SK-N-SH (cell line): Measurements from ENCODE around the gene FOXG1. TPM values are rescaled to one million over a fixed set of nuclear protein-coding genes. Genes with fewer than 3 reads are reported as not detected.

Experiments
- CTCF ChIA-PET: fragments of 300-600, 350-600 bp; formaldehyde crosslinking; extraction: SDS; loops from one replicate; lab custom pipeline; 2021; lab: Yijun Ruan, JAX
- POLR2A ChIA-PET: fragments of 350-600 bp; sonication (Branson Sonifier 250); formaldehyde crosslinking; extraction: SDS; loops from one replicate; lab custom pipeline; 2020; ENCODE audit warnings: antibody characterized with exemption, inconsistent platforms; lab: Yijun Ruan, JAX
- DNase-seq: peaks from one replicate; pipeline ENCODE4 v3.0.0; 2012
- H2AFZ ChIP-seq: fragments of 200-600 bp; sonication (generic); 2 replicates; pipeline ENCODE4 v1.8.1; 2016; ENCODE audit warnings: antibody characterized with exemption, mild to moderate bottlenecking, low read depth
- H3F3A ChIP-seq: fragments of 200-600 bp; sonication (generic); replicated peaks from 2 replicates; pipeline ENCODE3; 2016; ENCODE audit warnings: antibody characterized with exemption, mild to moderate bottlenecking; ENCODE audit not compliant: insufficient read depth
- H3K27ac ChIP-seq, 2 experiments: fragments of 200-500 bp in 1 of 2; fragments of 200-600 bp in 1 of 2; sonication (Bioruptor generic) in 1 of 2; sonication (generic), shearing (Covaris generic) in 1 of 2; 2 replicates each; pipeline versions ENCODE4 v1.5.1 to v1.6.1; 2014 to 2016; ENCODE audit warnings: low read depth in 2 of 2, inconsistent platforms in 1 of 2, low read length in 1 of 2, mild to moderate bottlenecking in 1 of 2, mixed read lengths in 1 of 2
- H3K27me3 ChIP-seq: fragments of 200-600 bp; sonication (generic), shearing (Covaris generic); 2 replicates; pipeline ENCODE4 v1.6.1; 2016; ENCODE audit warnings: mixed run types; ENCODE audit not compliant: insufficient read depth
- H3K36me3 ChIP-seq, 2 experiments: fragments of 200-500 bp in 1 of 2; fragments of 200-600 bp in 1 of 2; sonication (Bioruptor generic) in 1 of 2; sonication (generic) in 1 of 2; replicated peaks in 1 of 2; 2 replicates each; pipeline versions ENCODE3 to v1.5.1; 2014 to 2016; ENCODE audit warnings: low read length in 1 of 2, mild to moderate bottlenecking in 1 of 2; ENCODE audit not compliant: insufficient read depth in 2 of 2, control insufficient read depth in 1 of 2
- H3K4me1 ChIP-seq, 2 experiments: fragments of 200-500 bp in 1 of 2; fragments of 200-600 bp in 1 of 2; sonication (Bioruptor generic) in 1 of 2; sonication (generic), shearing (Covaris generic) in 1 of 2; 2 replicates each; pipeline versions ENCODE4 v1.5.1 to v1.6.1; 2014 to 2016; ENCODE audit warnings: low read depth in 1 of 2, low read length in 1 of 2, mixed run types in 1 of 2; ENCODE audit not compliant: insufficient read depth in 2 of 2, control insufficient read depth in 1 of 2
- H3K4me2 ChIP-seq: fragments of 200-600 bp; sonication (generic), shearing (Covaris generic); 2 replicates; pipeline ENCODE4 v1.6.1; 2017; ENCODE audit warnings: mixed run types
- H3K4me3 ChIP-seq, 2 experiments: fragments of 200-500 bp in 1 of 2; fragments of 200-600 bp in 1 of 2; sonication (Bioruptor generic) in 1 of 2; sonication (generic), shearing (Covaris generic) in 1 of 2; 2 replicates each; pipeline versions ENCODE4 v1.5.1 to v1.8.1; 2014 to 2016; ENCODE audit warnings: low read depth in 2 of 2, inconsistent platforms in 1 of 2, low read length in 1 of 2, mild to moderate bottlenecking in 1 of 2, mixed read lengths in 1 of 2, moderate library complexity in 1 of 2
- H3K79me2 ChIP-seq: fragments of 200-600 bp; sonication (generic); 2 replicates; pipeline ENCODE4 v1.8.1; 2017; ENCODE audit warnings: mild to moderate bottlenecking; ENCODE audit not compliant: insufficient read depth
- H3K9ac ChIP-seq: fragments of 200-600 bp; sonication (generic); 2 replicates; pipeline ENCODE4 v1.6.1; 2017; ENCODE audit warnings: mixed run types
- H3K9me2 ChIP-seq: fragments of 200-600 bp; sonication (generic); 2 replicates; pipeline ENCODE4 v1.6.1; 2017; ENCODE audit warnings: mixed run types
- H3K9me3 ChIP-seq: fragments of 200-600 bp; sonication (generic); 2 replicates; pipeline ENCODE4 v1.6.1; 2017; ENCODE audit warnings: mixed run types, mild to moderate bottlenecking, moderate library complexity
- H4K20me1 ChIP-seq: fragments of 200-600 bp; sonication (generic); 2 replicates; pipeline ENCODE4 v1.6.1; 2017; ENCODE audit warnings: mild to moderate bottlenecking, mixed run types; ENCODE audit not compliant: insufficient read depth
- CHD2 ChIP-seq: fragments of 150-350 bp; IDR thresholded peaks from 2 replicates; pipeline ENCODE4 v1.6.1; 2018; ENCODE audit warnings: low read length; ENCODE audit not compliant: partially characterized antibody
- ELF1 ChIP-seq: IDR thresholded peaks from 2 replicates; pipeline ENCODE4 v1.4.0; 2012
- EP300 ChIP-seq, 2 experiments: IDR thresholded peaks; 2 replicates each; pipeline versions ENCODE4 v1.4.0 to v1.6.1; 2012; ENCODE audit warnings: borderline replicate concordance in 1 of 2, low read depth in 1 of 2, low read length in 1 of 2
- EZH2phosphoT487 ChIP-seq: fragments of 200-600 bp; sonication (generic); IDR thresholded peaks from 2 replicates; pipeline ENCODE4 v1.6.1; 2017; ENCODE audit warnings: low read depth, mixed run types, mild to moderate bottlenecking, antibody characterized with exemption, moderate library complexity, borderline replicate concordance
- FOXM1 ChIP-seq: IDR thresholded peaks from 2 replicates; pipeline ENCODE4 v1.4.0; 2012; ENCODE audit warnings: low read depth, mild to moderate bottlenecking
- GABPA ChIP-seq: IDR thresholded peaks from 2 replicates; pipeline ENCODE4 v1.4.0; 2012; ENCODE audit warnings: low read depth, mild to moderate bottlenecking
- GATA2 ChIP-seq: sonication (generic); formaldehyde crosslinking; IDR thresholded peaks from 2 replicates; pipeline ENCODE4 v1.5.0; 2020; ENCODE audit warnings: mild to moderate bottlenecking, missing genetic modification reagents
- IRF3 ChIP-seq: fragments of 150-350 bp; IDR thresholded peaks from 2 replicates; pipeline ENCODE4 v1.6.1; 2016; ENCODE audit warnings: mild to moderate bottlenecking, low read depth, low read length
- JUND ChIP-seq: IDR thresholded peaks from 2 replicates; pipeline ENCODE4 v1.4.0; 2012
- MEF2A ChIP-seq: IDR thresholded peaks from 2 replicates; pipeline ENCODE4 v1.4.0; 2012; ENCODE audit warnings: low read depth, borderline replicate concordance
- MXI1 ChIP-seq: IDR thresholded peaks from 2 replicates; pipeline ENCODE4 v1.6.1; 2012; ENCODE audit warnings: mild to moderate bottlenecking, low read depth, low read length, improper control_type of control experiment
- NRF1 ChIP-seq: IDR thresholded peaks from 2 replicates; pipeline ENCODE4 v1.6.1; 2012; ENCODE audit warnings: low read depth, mild to moderate bottlenecking, low read length
- RXRA ChIP-seq: IDR thresholded peaks from 2 replicates; pipeline ENCODE4 v1.4.0; 2012; ENCODE audit warnings: low read depth, mild to moderate bottlenecking, borderline replicate concordance
- TAF1 ChIP-seq: IDR thresholded peaks from 2 replicates; pipeline ENCODE4 v1.6.1; 2012; ENCODE audit warnings: low read depth, mild to moderate bottlenecking, low read length, moderate library complexity, borderline replicate concordance
- TEAD4 ChIP-seq: IDR thresholded peaks from 2 replicates; pipeline ENCODE4 v1.4.0; 2012; ENCODE audit warnings: mild to moderate bottlenecking, borderline replicate concordance; ENCODE audit not compliant: insufficient read depth
- USF2 ChIP-seq: fragments of 150-350 bp; IDR thresholded peaks from 2 replicates; pipeline ENCODE4 v1.6.1; 2017; ENCODE audit warnings: antibody characterized with exemption, low read length, low read depth, borderline replicate concordance
- YY1 ChIP-seq: IDR thresholded peaks from 2 replicates; pipeline ENCODE4 v1.4.0; 2012; ENCODE audit warnings: low read depth, mild to moderate bottlenecking
- WGBS: methylation state at CpG from one replicate; pipeline ENCODE4 v1.1.6; 2017; ENCODE audit warnings: low lambda C conversion rate; 5-methylcytosine and 5-hydroxymethylcytosine counted together
- polyA plus RNA-seq, 3 experiments: library from polyadenylated mRNA; depleted of rRNA; stranded (reverse); fragments of >200 nt; gene quantifications; 2 replicates each; pipeline ENCODE4 v1.2.3, GENCODE V29; 2012
- TF ChIP-seq, protein P1 (sequence below): fragments of 200-600 bp; sonication (generic); IDR thresholded peaks from 2 replicates; pipeline ENCODE4 v1.6.1; 2017; ENCODE audit warnings: antibody characterized with exemption, mild to moderate bottlenecking, moderate library complexity
- TF ChIP-seq, protein P2 (sequence below): IDR thresholded peaks from 2 replicates; pipeline ENCODE4 v1.6.1; 2012; ENCODE audit warnings: mild to moderate bottlenecking, low read depth, low read length, moderate library complexity

Gene FOXG1
- polyA plus RNA-seq, 1 of the 3 experiments (the other 2 are of a cell fraction), result not detected

DNA sequence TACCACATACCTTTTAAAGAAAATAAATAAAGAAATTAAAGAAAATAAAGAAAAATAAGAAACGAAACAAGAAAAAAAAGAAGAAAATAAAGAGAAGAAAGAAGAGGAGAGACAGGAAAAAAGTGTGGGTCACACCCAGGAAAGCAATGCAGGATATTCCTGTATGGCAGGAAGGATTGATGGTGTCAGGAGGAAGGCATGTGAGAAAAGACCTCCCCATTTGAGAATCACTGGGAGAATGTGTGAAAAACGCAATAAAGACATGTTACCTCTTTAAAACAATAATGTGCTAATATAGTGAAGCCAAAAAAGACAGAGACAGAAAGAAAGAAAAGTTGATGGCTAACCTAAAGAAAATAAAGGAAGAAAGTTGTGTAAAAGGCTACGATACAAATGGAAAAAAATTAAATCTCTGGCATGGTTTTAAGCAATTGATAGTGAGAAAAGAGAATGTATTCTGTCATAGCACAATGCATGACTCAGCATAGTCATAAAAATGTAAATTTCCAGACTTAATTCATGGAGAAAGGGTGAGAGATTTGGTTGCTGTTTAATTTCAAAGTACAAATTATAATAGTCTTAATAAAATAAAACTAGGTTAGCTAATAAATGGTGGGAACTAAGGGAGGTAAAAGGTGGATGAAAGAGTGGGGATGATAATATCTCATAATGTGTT is 24.3 kb upstream of the FOXG1 start:
- Histone ChIP-seq H3K4me2 (no peak overlapping the region), H3K27me3 (no peaks in the 10 kb centered on the region; the same call in 1 of the 2 replicates), H3K79me2 (no peaks in the 10 kb centered on the region), H3K4me3 (no peak overlapping the region), H3K9me2 (no peaks in the 10 kb centered on the region), H3K27ac (no peak overlapping the region), H3K9ac (no peak overlapping the region), H3F3A (no peaks in the 10 kb centered on the region), H4K20me1 (no peaks in the 10 kb centered on the region), H3K9me3 (no peaks in the 10 kb centered on the region), H3K4me1 (no peaks in the 10 kb centered on the region), H3K36me3 (no peaks in the 10 kb centered on the region), H2AFZ (no peak overlapping the region)
- POLR2A ChIA-PET, result no interaction called here
- no peak for TF ChIP-seq ELF1
- 6% methylated on average over 3 of the region's 3 CpGs for WGBS
- CTCF ChIA-PET, result no interaction called here
- no peak for DNase-seq

DNA sequence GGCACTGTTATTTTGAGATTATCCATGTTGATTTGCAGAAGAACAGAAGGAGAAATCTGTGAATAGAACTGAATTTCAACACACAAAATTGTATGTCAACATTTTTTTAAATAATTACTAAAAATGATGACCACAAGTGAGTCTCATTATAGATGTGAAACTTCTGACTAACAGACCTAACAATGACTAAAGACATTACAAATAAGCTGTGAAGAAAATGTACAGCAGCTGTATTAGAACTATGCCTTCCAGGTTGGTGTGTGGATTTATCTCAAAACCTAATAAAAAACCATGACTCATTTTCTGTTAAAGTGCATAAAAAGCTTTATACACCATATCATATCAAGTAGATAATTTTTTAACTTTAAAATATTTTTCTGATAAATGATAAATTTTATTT is 22.5 kb upstream of the FOXG1 start:
- Histone ChIP-seq H3K4me1 (no peaks in the 10 kb centered on the region), H3K9me3 (no peaks in the 10 kb centered on the region), H3F3A (no peaks in the 10 kb centered on the region), H3K9me2 (no peaks in the 10 kb centered on the region), H3K4me3 (no peak overlapping the region), H3K36me3 (no peaks in the 10 kb centered on the region), H3K4me2 (no peak overlapping the region), H3K79me2 (no peaks in the 10 kb centered on the region), H3K27me3 (no peaks in the 10 kb centered on the region; the same call in 1 of the 2 replicates), H4K20me1 (no peaks in the 10 kb centered on the region), H3K27ac (no peak overlapping the region), H2AFZ (no peak overlapping the region), H3K9ac (no peak overlapping the region)
- ChIA-PET CTCF (interaction anchor here (1.0 to 2.8 kb wide), 2 partner anchors 10 to 12 kb away, joined by 3 to 7 read pairs; no protein-coding TSS in a partner anchor), POLR2A (no interaction called here)
- no peak for DNase-seq
- TF ChIP-seq FOXM1, result no peak
- TF ChIP-seq, protein P1, sequence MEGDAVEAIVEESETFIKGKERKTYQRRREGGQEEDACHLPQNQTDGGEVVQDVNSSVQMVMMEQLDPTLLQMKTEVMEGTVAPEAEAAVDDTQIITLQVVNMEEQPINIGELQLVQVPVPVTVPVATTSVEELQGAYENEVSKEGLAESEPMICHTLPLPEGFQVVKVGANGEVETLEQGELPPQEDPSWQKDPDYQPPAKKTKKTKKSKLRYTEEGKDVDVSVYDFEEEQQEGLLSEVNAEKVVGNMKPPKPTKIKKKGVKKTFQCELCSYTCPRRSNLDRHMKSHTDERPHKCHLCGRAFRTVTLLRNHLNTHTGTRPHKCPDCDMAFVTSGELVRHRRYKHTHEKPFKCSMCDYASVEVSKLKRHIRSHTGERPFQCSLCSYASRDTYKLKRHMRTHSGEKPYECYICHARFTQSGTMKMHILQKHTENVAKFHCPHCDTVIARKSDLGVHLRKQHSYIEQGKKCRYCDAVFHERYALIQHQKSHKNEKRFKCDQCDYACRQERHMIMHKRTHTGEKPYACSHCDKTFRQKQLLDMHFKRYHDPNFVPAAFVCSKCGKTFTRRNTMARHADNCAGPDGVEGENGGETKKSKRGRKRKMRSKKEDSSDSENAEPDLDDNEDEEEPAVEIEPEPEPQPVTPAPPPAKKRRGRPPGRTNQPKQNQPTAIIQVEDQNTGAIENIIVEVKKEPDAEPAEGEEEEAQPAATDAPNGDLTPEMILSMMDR, result no peak
- no peak for TF ChIP-seq EZH2phosphoT487
- TF ChIP-seq JUND, result no peak
- no peak for TF ChIP-seq USF2
- no peak for TF ChIP-seq ELF1
- TF ChIP-seq RXRA, result no peak
- TF ChIP-seq GABPA, result no peak
- no peak for TF ChIP-seq TEAD4
- TF ChIP-seq CHD2, result no peak
- TF ChIP-seq YY1, result no peak
- TF ChIP-seq IRF3, result no peak
- TF ChIP-seq EP300 (IDR thresholded peaks at IDR 0.05; ENCODE audit: borderline replicate concordance in 1 of 2, low read depth in 1 of 2, low read length in 1 of 2), result no peak
- no peak for TF ChIP-seq GATA2 (CRISPR knock-in tag)
- no peak for TF ChIP-seq TAF1
- TF ChIP-seq NRF1, result no peak
- no peak for TF ChIP-seq MEF2A
- TF ChIP-seq, protein P2, sequence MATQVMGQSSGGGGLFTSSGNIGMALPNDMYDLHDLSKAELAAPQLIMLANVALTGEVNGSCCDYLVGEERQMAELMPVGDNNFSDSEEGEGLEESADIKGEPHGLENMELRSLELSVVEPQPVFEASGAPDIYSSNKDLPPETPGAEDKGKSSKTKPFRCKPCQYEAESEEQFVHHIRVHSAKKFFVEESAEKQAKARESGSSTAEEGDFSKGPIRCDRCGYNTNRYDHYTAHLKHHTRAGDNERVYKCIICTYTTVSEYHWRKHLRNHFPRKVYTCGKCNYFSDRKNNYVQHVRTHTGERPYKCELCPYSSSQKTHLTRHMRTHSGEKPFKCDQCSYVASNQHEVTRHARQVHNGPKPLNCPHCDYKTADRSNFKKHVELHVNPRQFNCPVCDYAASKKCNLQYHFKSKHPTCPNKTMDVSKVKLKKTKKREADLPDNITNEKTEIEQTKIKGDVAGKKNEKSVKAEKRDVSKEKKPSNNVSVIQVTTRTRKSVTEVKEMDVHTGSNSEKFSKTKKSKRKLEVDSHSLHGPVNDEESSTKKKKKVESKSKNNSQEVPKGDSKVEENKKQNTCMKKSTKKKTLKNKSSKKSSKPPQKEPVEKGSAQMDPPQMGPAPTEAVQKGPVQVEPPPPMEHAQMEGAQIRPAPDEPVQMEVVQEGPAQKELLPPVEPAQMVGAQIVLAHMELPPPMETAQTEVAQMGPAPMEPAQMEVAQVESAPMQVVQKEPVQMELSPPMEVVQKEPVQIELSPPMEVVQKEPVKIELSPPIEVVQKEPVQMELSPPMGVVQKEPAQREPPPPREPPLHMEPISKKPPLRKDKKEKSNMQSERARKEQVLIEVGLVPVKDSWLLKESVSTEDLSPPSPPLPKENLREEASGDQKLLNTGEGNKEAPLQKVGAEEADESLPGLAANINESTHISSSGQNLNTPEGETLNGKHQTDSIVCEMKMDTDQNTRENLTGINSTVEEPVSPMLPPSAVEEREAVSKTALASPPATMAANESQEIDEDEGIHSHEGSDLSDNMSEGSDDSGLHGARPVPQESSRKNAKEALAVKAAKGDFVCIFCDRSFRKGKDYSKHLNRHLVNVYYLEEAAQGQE, result no peak
- TF ChIP-seq MXI1, result no peak
